GM19328 (cell line): ENCODE measurements around the gene PTCD2.
"Not testable (repeated sequence)": the region's sequence is repeated elsewhere in the genome, so short reads cannot be mapped to it uniquely, and the experiment has no call there.

Experiments used
- ATAC-seq: cut with Tn5 transposase; IDR thresholded peaks from one replicate; pipeline ENCODE4 v1.9.1; 2021; ENCODE audit warnings: mild to moderate bottlenecking, moderate library complexity; ENCODE audit not compliant: unreplicated experiment

The PTCD2 gene

GRCh38 chr5:72377910-72378638 lies 57.9 kb downstream of the PTCD2 start:
- no peak for ATAC-seq

- ATAC-seq = no peak
Measured at GRCh38 chr5:72378639-72379289, 58.6 kb downstream of the PTCD2 start.

GRCh38 chr5:72379936-72380335 lies 59.8 kb downstream of the PTCD2 start:
- ATAC-seq = no peak

- no peak for ATAC-seq
Measured at GRCh38 chr5:72380492-72381274, 60.5 kb downstream of the PTCD2 start.

GRCh38 chr5:72383280-72383679 lies 63.1 kb downstream of the PTCD2 start:
- ATAC-seq = no peak

- ATAC-seq = no peak
Measured at GRCh38 chr5:72383726-72384125, 63.6 kb downstream of the PTCD2 start.

- no peak for ATAC-seq
Measured at GRCh38 chr5:72386639-72387038, 66.5 kb downstream of the PTCD2 start.

- no peak for ATAC-seq
Measured at GRCh38 chr5:72387985-72388384, 67.8 kb downstream of the PTCD2 start.

GRCh38 chr5:72388646-72389045 lies 68.5 kb downstream of the PTCD2 start:
- ATAC-seq = no peak

GRCh38 chr5:72390836-72391235 lies 70.7 kb downstream of the PTCD2 start:
- ATAC-seq = no peak

- ATAC-seq = no peak
Measured at GRCh38 chr5:72392326-72392733, 72.2 kb downstream of the PTCD2 start.

- no peak for ATAC-seq
Measured at GRCh38 chr5:72393052-72393451, 72.9 kb downstream of the PTCD2 start.

GRCh38 chr5:72394688-72395087 lies 74.5 kb downstream of the PTCD2 start:
- no peak for ATAC-seq

GRCh38 chr5:72397836-72398235 lies 77.7 kb downstream of the PTCD2 start:
- no peak for ATAC-seq

- no peak for ATAC-seq
Measured at GRCh38 chr5:72400950-72401349, 80.8 kb downstream of the PTCD2 start.

GRCh38 chr5:72402381-72402890 lies 82.3 kb downstream of the PTCD2 start:
- no peak for ATAC-seq

- ATAC-seq = no peak
Measured at GRCh38 chr5:72402959-72403628, 82.9 kb downstream of the PTCD2 start.

GRCh38 chr5:72404771-72405170 lies 84.6 kb downstream of the PTCD2 start:
- ATAC-seq = not testable (repeated sequence)

- ATAC-seq = no peak
Measured at GRCh38 chr5:72407078-72407477, 86.9 kb downstream of the PTCD2 start.

- no peak for ATAC-seq
Measured at GRCh38 chr5:72407541-72407940, 87.4 kb downstream of the PTCD2 start.

- ATAC-seq = no peak
Measured at GRCh38 chr5:72408127-72408526, 88.0 kb downstream of the PTCD2 start.
